ENCODE results near the gene PCDHGA8. TPM values are rescaled to one million over a fixed set of nuclear protein-coding genes. Genes with fewer than 3 reads are reported as not detected.
"Not testable (repeated sequence)": the region's sequence is repeated elsewhere in the genome, so short reads cannot be mapped to it uniquely, and the experiment has no call there.

PCDHGA8 gene
- polyA plus RNA-seq, 4 donors, result 0.40 to 0.56 (median 0.44) TPM

- DNase-seq (ENCODE audit: low read depth in 4 of 4, low spot score in 3 of 4), result no peak
These were observed 7.3 kb downstream of the PCDHGA8 start for GRCh38 chr5:141399555-141400258.

GRCh38 chr5:141402553-141403243, 10.3 kb downstream of the PCDHGA8 start, which contains the start of gene PCDHGA9:
Gene PCDHGA9, plus strand, starts transcription at chr5:141402778. Its CDS starts 175 bp downstream, at chr5:141402953.
- no peak for DNase-seq (ENCODE audit: low read depth in 4 of 4, low spot score in 3 of 4)

GRCh38 chr5:141403387-141403786, 11.0 kb downstream of the PCDHGA8 start:
- DNase-seq (ENCODE audit: low read depth in 4 of 4, low spot score in 3 of 4), result no peak

- not testable (repeated sequence) for DNase-seq (ENCODE audit: low read depth in 4 of 4, low spot score in 3 of 4)
These were observed 15.5 kb downstream of the PCDHGA8 start, which contains the start of gene PCDHGB6 for GRCh38 chr5:141407790-141408505. Gene PCDHGB6, plus strand, starts transcription at chr5:141408021. Its CDS starts 182 bp downstream, at chr5:141408203.

GRCh38 chr5:141409598-141410306, 17.3 kb downstream of the PCDHGA8 start:
- no peak for DNase-seq (ENCODE audit: low read depth in 4 of 4, low spot score in 3 of 4)

- no peak for DNase-seq (ENCODE audit: low read depth in 4 of 4, low spot score in 3 of 4)
These were observed 19.1 kb downstream of the PCDHGA8 start for GRCh38 chr5:141411575-141411974.

- DNase-seq (ENCODE audit: low read depth in 4 of 4, low spot score in 3 of 4), result no peak
These were observed 20.6 kb downstream of the PCDHGA8 start, which contains the start of gene PCDHGA10 for GRCh38 chr5:141412854-141413539. Gene PCDHGA10, plus strand, starts transcription at chr5:141412987. Its CDS starts 189 bp downstream, at chr5:141413176.

GRCh38 chr5:141413540-141414069, 21.2 kb downstream of the PCDHGA8 start:
- DNase-seq (ENCODE audit: low read depth in 4 of 4, low spot score in 3 of 4), result no peak

- DNase-seq (ENCODE audit: low read depth in 4 of 4, low spot score in 3 of 4), result not testable (repeated sequence)
These were observed 22.3 kb downstream of the PCDHGA8 start for GRCh38 chr5:141414548-141415274.

- DNase-seq (ENCODE audit: low read depth in 4 of 4, low spot score in 3 of 4), result not testable (repeated sequence)
These were observed 22.8 kb downstream of the PCDHGA8 start for GRCh38 chr5:141415275-141415618.

GRCh38 chr5:141417494-141418172, 25.2 kb downstream of the PCDHGA8 start, which contains the start of gene PCDHGB7:
Gene PCDHGB7, plus strand, starts transcription at chr5:141417677. Its CDS starts 183 bp downstream, at chr5:141417860.
- DNase-seq (ENCODE audit: low read depth in 4 of 4, low spot score in 3 of 4), result not testable (repeated sequence)

- no peak for DNase-seq (ENCODE audit: low read depth in 4 of 4, low spot score in 3 of 4)
These were observed 26.8 kb downstream of the PCDHGA8 start for GRCh38 chr5:141419074-141419880.

GRCh38 chr5:141420855-141421488, 28.5 kb downstream of the PCDHGA8 start, which contains the start of gene PCDHGA11:
Gene PCDHGA11, plus strand, starts transcription at chr5:141421051. Its CDS starts 177 bp downstream, at chr5:141421228.
- DNase-seq (ENCODE audit: low read depth in 4 of 4, low spot score in 3 of 4), result no peak

GRCh38 chr5:141421489-141421855, 29.0 kb downstream of the PCDHGA8 start:
- no peak for DNase-seq (ENCODE audit: low read depth in 4 of 4, low spot score in 3 of 4)

GRCh38 chr5:141422742-141423291, 30.4 kb downstream of the PCDHGA8 start:
- DNase-seq (ENCODE audit: low read depth in 4 of 4, low spot score in 3 of 4), result no peak

GRCh38 chr5:141427783-141428426, 35.5 kb downstream of the PCDHGA8 start:
- DNase-seq (ENCODE audit: low read depth in 4 of 4, low spot score in 3 of 4), result no peak
